GM12864 (cell line): ENCODE data around the gene ACP2.

Experiments used
- DNase-seq: peaks from one replicate; pipeline ENCODE4 v3.0.0-alpha.2; 2011; ENCODE audit warnings: low read depth
- H3K4me3 ChIP-seq: 2 replicates; pipeline ENCODE4 v1.5.1; 2011; ENCODE audit warnings: mild to moderate bottlenecking, low read depth, low read length, control low read depth
- TF ChIP-seq, protein P1 (sequence below): IDR thresholded peaks from 2 replicates; pipeline ENCODE4 v1.5.1; 2011; ENCODE audit warnings: low read depth, mild to moderate bottlenecking, moderate library complexity, low read length, control low read depth, inconsistent platforms; ENCODE audit errors: missing control alignments

Gene ACP2

DNA sequence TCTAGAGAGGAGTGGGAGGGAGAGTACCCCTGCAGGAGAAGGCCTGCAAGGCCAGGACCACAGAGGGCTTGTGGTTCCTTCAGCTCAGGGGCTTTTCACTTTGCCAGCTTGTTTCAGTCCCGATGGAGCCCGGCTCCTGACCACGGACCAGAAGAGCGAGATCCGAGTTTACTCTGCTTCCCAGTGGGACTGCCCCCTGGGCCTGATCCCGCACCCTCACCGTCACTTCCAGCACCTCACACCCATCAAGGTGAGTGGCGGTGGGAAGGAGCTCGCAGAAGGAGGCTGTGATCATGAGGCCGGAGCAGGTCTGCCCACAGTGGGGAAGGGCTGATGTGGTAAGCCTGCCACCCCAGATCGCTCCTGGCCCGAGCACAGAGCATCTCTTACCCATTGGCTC lies 13.5 kb downstream of the ACP2 start:
- TF ChIP-seq, protein P1, sequence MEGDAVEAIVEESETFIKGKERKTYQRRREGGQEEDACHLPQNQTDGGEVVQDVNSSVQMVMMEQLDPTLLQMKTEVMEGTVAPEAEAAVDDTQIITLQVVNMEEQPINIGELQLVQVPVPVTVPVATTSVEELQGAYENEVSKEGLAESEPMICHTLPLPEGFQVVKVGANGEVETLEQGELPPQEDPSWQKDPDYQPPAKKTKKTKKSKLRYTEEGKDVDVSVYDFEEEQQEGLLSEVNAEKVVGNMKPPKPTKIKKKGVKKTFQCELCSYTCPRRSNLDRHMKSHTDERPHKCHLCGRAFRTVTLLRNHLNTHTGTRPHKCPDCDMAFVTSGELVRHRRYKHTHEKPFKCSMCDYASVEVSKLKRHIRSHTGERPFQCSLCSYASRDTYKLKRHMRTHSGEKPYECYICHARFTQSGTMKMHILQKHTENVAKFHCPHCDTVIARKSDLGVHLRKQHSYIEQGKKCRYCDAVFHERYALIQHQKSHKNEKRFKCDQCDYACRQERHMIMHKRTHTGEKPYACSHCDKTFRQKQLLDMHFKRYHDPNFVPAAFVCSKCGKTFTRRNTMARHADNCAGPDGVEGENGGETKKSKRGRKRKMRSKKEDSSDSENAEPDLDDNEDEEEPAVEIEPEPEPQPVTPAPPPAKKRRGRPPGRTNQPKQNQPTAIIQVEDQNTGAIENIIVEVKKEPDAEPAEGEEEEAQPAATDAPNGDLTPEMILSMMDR, result no peak
- DNase-seq, result no peak

DNA sequence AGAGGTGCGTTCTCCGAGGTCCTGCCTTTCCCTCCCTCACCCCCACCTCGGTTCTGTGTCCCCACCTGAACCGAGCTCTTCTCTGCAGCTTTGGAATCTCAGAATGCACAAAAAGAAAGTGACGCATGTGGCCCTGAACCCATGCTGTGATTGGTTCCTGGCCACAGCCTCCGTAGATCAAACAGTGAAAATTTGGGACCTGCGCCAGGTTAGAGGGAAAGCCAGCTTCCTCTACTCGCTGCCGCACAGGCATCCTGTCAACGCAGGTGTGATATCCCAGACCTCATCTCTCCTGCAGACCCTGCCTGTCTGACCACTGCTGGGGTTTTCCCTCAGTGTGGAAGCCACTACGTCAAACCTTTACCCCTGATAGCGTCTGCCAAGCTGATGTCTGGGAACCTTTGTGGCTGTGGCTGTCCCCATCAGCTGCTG lies 13.9 kb downstream of the ACP2 start:
- no peak overlapping the region for H3K4me3 ChIP-seq
- DNase-seq, result no peak
- TF ChIP-seq, protein P1, result no peak

More for the DNA sequence above, 13.5 kb downstream of the ACP2 start:
- H3K4me3 ChIP-seq, result no peak overlapping the region

DNA sequence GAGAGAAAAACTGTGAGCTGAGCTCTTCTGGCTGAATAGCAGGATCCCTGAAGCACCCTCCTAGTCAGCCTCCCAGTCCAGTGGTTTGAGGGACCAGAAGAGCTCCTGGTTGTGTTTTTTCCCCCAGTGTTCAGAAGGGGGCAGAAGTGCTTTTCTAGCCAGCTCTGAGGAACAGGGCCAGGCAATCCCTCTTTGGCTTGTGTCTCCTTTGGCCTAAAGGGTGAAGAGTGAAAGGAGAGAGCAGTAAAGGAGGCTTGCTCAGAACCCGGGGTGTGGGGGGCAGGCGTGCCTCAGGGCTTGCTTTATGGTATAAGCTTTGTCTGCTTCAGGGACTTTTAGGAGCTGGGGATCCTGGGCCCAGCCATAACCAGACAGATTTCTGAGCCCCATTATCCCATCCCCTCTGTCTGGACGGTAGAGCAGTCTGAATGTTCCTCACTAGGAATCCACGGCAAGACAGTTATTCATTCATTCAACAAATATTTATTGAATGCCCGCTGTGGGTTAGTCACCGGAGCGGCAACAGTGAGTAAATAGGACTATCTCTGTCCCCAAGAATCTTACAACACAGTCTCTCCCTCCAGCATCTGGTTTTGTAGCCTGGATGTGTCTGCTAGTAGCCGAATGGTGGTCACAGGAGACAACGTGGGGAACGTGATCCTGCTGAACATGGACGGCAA lies 14.5 kb downstream of the ACP2 start:
- no peak for DNase-seq
- H3K4me3 ChIP-seq, result no peak overlapping the region
- TF ChIP-seq, protein P1, result no peak

DNA sequence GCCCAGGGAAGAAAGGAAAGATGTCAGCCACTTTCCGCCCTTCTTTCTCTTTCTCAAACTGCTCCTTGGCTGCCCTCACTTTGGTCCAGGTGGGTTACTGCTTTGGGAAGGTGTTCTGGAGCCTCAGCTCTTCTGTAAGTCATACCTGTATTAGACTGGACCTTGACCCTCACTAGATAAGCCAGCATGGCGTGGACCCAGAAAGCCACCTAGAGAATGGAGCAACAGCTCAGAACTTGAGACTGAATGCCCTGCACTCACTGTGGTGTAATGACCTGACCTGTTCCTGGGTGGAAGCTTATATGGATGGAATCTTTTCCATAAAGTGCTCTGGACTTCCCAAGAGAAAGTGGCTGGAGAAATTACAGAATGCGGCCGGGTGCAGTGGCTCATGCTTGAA lies 15.6 kb downstream of the ACP2 start:
- DNase-seq, result no peak
- no peak overlapping the region for H3K4me3 ChIP-seq
- TF ChIP-seq, protein P1, result no peak

DNA sequence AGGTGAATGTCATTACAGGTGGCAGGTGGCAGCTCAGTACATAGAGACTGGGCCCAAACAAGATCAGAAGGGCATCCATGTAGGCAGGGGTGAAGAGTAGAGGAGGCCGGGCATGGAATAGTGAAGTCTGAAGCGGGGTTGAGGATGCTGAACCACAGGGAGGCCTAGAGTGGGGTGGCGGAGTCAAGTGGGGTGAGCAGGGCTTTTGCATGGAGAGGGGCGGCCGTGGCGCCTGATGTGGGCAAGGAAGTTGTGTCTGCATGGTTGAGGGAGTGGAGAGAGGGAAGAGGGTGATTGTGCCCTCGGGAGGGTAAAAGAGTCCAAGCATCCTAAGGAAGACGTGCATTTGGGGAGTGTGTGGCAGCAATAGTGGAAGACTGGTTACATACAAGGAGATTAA lies 19.5 kb downstream of the ACP2 start:
- H3K4me3 ChIP-seq, result no peak overlapping the region
- TF ChIP-seq, protein P1, result no peak
- no peak for DNase-seq

DNA sequence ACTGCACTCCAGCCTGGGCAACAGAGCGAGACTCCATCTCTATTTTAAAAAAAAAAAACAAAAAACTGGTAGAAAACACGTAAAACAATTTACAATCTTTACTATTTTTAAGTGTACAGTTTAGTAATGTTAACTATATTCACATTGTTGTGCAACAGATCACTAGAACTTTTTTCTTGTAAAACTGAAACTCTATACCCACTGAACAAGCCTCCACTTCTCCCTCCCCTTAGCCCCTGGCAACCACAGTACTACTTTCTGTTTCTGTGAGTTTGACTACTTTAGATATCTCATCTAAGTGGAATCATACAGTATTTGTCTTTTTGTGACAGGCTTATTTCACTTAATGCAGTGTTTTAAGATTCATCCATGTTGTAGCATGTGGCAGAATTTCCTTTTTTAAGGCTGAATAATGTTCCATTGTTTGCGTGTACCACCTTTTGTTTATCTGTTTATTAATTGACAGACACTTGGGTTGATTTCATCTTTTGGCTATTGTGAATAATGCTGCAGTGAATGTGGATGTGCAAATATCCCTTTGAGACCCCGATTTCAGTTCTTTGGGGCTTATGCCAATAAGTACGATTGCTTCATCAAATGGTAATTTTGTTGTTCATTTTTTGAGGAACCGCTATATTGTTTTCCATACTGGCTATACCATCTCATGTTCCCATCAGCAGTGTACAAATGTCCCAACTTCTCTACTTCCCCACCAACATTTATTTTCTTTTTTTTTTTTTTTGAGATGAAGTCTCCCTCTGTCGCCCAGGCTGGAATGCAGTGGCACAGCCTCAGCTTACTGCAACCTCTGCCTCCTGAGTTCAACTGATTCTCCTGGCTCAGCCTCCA lies 22.8 kb downstream of the ACP2 start:
- H3K4me3 ChIP-seq, result no peak overlapping the region
- DNase-seq, result no peak
- TF ChIP-seq, protein P1, result no peak
